ENCODE data around the gene SLC26A1. TPM values are rescaled to one million over a fixed set of nuclear protein-coding genes. Genes with fewer than 3 reads are reported as not detected.

Gene SLC26A1
- total and polyA plus RNA-seq, 2 of the 13 experiments (the other 11 are each of a cell fraction or from before 2014, with no cell fraction given): 5.4 to 22.9 TPM

DNA sequence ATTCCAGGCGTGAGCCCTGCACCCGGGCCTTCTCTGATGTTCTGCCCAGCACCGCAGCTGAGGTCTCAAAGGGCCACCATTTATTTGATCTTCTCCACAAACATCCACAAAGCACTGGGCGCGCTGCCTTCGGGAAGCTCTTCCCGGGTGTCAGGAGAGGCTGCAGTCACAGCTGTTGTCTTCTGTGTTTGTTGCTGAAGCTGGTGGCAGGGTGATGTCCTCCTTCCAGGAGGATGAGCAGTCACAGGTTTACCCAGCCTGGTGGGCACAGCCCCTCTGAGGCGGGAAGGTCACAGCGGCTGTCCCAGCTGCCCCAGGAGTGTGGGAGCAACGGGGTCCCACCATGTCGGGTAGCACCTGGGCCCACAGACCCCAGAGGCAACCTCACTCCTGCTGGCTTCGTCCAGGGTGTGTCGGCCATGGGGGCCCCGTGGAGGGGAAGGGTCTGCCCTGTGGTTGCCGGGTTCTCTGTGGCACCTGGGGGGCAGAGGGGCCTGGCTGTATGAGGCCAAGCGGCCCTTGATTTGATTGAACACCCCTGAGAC lies 45.8 kb upstream of the SLC26A1 start (continued):
- TF ChIP-seq, protein P1, sequence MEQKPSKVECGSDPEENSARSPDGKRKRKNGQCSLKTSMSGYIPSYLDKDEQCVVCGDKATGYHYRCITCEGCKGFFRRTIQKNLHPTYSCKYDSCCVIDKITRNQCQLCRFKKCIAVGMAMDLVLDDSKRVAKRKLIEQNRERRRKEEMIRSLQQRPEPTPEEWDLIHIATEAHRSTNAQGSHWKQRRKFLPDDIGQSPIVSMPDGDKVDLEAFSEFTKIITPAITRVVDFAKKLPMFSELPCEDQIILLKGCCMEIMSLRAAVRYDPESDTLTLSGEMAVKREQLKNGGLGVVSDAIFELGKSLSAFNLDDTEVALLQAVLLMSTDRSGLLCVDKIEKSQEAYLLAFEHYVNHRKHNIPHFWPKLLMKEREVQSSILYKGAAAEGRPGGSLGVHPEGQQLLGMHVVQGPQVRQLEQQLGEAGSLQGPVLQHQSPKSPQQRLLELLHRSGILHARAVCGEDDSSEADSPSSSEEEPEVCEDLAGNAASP (CRISPR knock-in tag; IDR thresholded peaks at IDR 0.05; ENCODE audit: borderline replicate concordance): peak; percentile 40; the same call in 1 of the 2 replicates
- TF ChIP-seq RARA (CRISPR knock-in tag; IDR thresholded peaks at IDR 0.05) (peak; percentile 62), MED1 (CRISPR knock-in tag; IDR thresholded peaks at IDR 0.05) (no peak), ZNF768 (CRISPR knock-in tag; IDR thresholded peaks at IDR 0.05) (peak; percentile 55; the same call in 1 of the 2 replicates), ZNF281 (CRISPR knock-in tag; IDR thresholded peaks at IDR 0.05; ENCODE audit: borderline replicate concordance) (no peak), ZNF382 (CRISPR knock-in tag; IDR thresholded peaks at IDR 0.05; ENCODE audit: borderline replicate concordance) (no peak), HOXA3 (CRISPR knock-in tag; IDR thresholded peaks at IDR 0.05) (no peak), SAFB2 (CRISPR knock-in tag; IDR thresholded peaks at IDR 0.05; ENCODE audit: borderline replicate concordance, low read depth) (no peak), NONO (IDR thresholded peaks at IDR 0.05) (no peak), NONO (CRISPR knock-in tag; conservative IDR thresholded peaks at IDR 0.05) (no peak), RXRA (CRISPR knock-in tag; IDR thresholded peaks at IDR 0.05) (peak; percentile 41; the same call in 1 of the 2 replicates), ARID5B (CRISPR knock-in tag; IDR thresholded peaks at IDR 0.05) (peak; percentile 29; the same call in 1 of the 2 replicates)
- TF ChIP-seq, protein P2, sequence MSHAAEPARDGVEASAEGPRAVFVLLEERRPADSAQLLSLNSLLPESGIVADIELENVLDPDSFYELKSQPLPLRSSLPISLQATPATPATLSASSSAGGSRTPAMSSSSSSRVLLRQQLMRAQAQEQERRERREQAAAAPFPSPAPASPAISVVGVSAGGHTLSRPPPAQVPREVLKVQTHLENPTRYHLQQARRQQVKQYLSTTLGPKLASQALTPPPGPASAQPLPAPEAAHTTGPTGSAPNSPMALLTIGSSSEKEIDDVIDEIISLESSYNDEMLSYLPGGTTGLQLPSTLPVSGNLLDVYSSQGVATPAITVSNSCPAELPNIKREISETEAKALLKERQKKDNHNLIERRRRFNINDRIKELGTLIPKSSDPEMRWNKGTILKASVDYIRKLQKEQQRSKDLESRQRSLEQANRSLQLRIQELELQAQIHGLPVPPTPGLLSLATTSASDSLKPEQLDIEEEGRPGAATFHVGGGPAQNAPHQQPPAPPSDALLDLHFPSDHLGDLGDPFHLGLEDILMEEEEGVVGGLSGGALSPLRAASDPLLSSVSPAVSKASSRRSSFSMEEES (CRISPR knock-in tag; IDR thresholded peaks at IDR 0.05): no peak
- TF ChIP-seq, protein P3, sequence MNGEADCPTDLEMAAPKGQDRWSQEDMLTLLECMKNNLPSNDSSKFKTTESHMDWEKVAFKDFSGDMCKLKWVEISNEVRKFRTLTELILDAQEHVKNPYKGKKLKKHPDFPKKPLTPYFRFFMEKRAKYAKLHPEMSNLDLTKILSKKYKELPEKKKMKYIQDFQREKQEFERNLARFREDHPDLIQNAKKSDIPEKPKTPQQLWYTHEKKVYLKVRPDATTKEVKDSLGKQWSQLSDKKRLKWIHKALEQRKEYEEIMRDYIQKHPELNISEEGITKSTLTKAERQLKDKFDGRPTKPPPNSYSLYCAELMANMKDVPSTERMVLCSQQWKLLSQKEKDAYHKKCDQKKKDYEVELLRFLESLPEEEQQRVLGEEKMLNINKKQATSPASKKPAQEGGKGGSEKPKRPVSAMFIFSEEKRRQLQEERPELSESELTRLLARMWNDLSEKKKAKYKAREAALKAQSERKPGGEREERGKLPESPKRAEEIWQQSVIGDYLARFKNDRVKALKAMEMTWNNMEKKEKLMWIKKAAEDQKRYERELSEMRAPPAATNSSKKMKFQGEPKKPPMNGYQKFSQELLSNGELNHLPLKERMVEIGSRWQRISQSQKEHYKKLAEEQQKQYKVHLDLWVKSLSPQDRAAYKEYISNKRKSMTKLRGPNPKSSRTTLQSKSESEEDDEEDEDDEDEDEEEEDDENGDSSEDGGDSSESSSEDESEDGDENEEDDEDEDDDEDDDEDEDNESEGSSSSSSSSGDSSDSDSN (CRISPR knock-in tag; IDR thresholded peaks at IDR 0.05): peak; percentile 38; the same call in 1 of the 2 replicates
- TF ChIP-seq, protein P4, sequence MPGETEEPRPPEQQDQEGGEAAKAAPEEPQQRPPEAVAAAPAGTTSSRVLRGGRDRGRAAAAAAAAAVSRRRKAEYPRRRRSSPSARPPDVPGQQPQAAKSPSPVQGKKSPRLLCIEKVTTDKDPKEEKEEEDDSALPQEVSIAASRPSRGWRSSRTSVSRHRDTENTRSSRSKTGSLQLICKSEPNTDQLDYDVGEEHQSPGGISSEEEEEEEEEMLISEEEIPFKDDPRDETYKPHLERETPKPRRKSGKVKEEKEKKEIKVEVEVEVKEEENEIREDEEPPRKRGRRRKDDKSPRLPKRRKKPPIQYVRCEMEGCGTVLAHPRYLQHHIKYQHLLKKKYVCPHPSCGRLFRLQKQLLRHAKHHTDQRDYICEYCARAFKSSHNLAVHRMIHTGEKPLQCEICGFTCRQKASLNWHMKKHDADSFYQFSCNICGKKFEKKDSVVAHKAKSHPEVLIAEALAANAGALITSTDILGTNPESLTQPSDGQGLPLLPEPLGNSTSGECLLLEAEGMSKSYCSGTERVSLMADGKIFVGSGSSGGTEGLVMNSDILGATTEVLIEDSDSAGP (CRISPR knock-in tag; IDR thresholded peaks at IDR 0.05; ENCODE audit: borderline replicate concordance): peak; percentile 40; the same call in 1 of the 2 replicates

Data from HepG2 (cell line).